Tibial nerve (tissue), 4 donors: Measurements from ENCODE around the gene DLD. TPM values are rescaled to one million over a fixed set of nuclear protein-coding genes. Genes with fewer than 3 reads are reported as not detected.

Experiments used
- DNase-seq, 2 donors: peaks; one replicate each; pipeline ENCODE4 v3.0.0-alpha.2; 2019; ENCODE audit warnings: low spot score in 2 of 2
- H3K27ac ChIP-seq, 4 donors: fragments of 200-600 bp; sonication (generic) in 3 of 4; one replicate each; pipeline ENCODE4 v1.5.1; 2017 to 2019; ENCODE audit warnings: mild to moderate bottlenecking in 1 of 4
- H3K27me3 ChIP-seq, 2 donors: fragments of 200-600 bp; sonication (generic) in 1 of 2; one replicate each; pipeline versions ENCODE4 v1.5.1 to v1.6.0; 2017 to 2019
- H3K36me3 ChIP-seq, 3 donors: fragments of 200-600 bp; sonication (generic); one replicate each; pipeline ENCODE4 v1.5.1; 2018 to 2019
- H3K4me1 ChIP-seq, 4 donors: fragments of 200-600 bp; sonication (generic) in 3 of 4; one replicate each; pipeline ENCODE4 v1.5.1; 2017 to 2019
- H3K4me3 ChIP-seq, 4 donors: fragments of 200-600 bp; sonication (generic) in 3 of 4; one replicate each; pipeline ENCODE4 v1.5.1; 2017 to 2019; ENCODE audit warnings: mild to moderate bottlenecking in 1 of 4, moderate library complexity in 1 of 4
- H3K9me3 ChIP-seq, 4 donors: fragments of 200-600 bp; sonication (generic) in 3 of 4; one replicate each; pipeline ENCODE4 v1.5.1; 2017 to 2019
- CTCF ChIP-seq, 5 experiments: fragments of 200-600 bp in 3 of 5; fragments of 450-650 bp in 2 of 5; sonication (generic) in 3 of 5; IDR thresholded peaks; one replicate each; pipeline ENCODE4 v1.5.1; 2016 to 2019; ENCODE audit warnings: antibody characterized with exemption in 5 of 5, mild to moderate bottlenecking in 3 of 5, moderate library complexity in 2 of 5
- EP300 ChIP-seq, 2 donors: sonication (generic); formaldehyde crosslinking; IDR thresholded peaks; one replicate each; pipeline ENCODE4 v1.6.1; 2017; ENCODE audit warnings: antibody characterized with exemption in 2 of 2, mild to moderate bottlenecking in 1 of 2
- POLR2A ChIP-seq, 2 donors: fragments of 450-650 bp; IDR thresholded peaks; one replicate each; pipeline ENCODE4 v1.6.1; 2017; ENCODE audit warnings: antibody characterized with exemption in 2 of 2, mild to moderate bottlenecking in 2 of 2, moderate library complexity in 2 of 2
- WGBS, 2 donors: methylation state at CpG; one replicate each; pipeline ENCODE4 v1.1.5; 2018; 5-methylcytosine and 5-hydroxymethylcytosine counted together
- total RNA-seq, 4 donors: library from RNA; depleted of rRNA; stranded (reverse); fragments of >200 nt; gene quantifications; one replicate each; pipeline ENCODE4 v1.1.0, GENCODE V29; 2016

DLD gene
- total RNA-seq, 4 donors from 2014 or later, result 43.5 to 67.3 (median 59.9) TPM

- H3K36me3 ChIP-seq, result peaks cover 0 to 59% (median 0%) of the 10 kb centered on the region in 3 donors
- H3K27ac ChIP-seq, result peak overlapping the region in 2 of 4 donors; percentile 80 to 82
- peaks cover 0 to 58% (median 30%) of the 10 kb centered on the region in 4 donors for H3K4me1 ChIP-seq
- TF ChIP-seq EP300 (IDR thresholded peaks at IDR 0.05) (no peak), CTCF (IDR thresholded peaks at IDR 0.05) (no peak), POLR2A (IDR thresholded peaks at IDR 0.05) (no peak)
- no peaks in the 10 kb centered on the region for H3K9me3 ChIP-seq
- H3K4me3 ChIP-seq, result no peak overlapping the region
- no peak for DNase-seq
- H3K27me3 ChIP-seq, result no peaks in the 10 kb centered on the region
- WGBS, 2 donors, result 92 to 93% methylated on average over 4 of the region's 4 CpGs
Measured at GRCh38 chr7:107940951-107941350, 50.0 kb downstream of the DLD start.

- no peak for DNase-seq
- Histone ChIP-seq H3K36me3 (peaks cover 0 to 63% (median 0%) of the 10 kb centered on the region in 3 donors), H3K4me1 (peaks cover 0 to 67% (median 36%) of the 10 kb centered on the region in 4 donors), H3K4me3 (no peak overlapping the region), H3K27me3 (no peaks in the 10 kb centered on the region), H3K27ac (peak overlapping the region in 1 of 4 donors; percentile 91), H3K9me3 (no peaks in the 10 kb centered on the region)
- WGBS, 2 donors, result 89 to 95% methylated on average over 4 of the region's 4 CpGs
- TF ChIP-seq POLR2A (IDR thresholded peaks at IDR 0.05) (no peak), EP300 (IDR thresholded peaks at IDR 0.05) (no peak), CTCF (IDR thresholded peaks at IDR 0.05) (no peak)
Measured at GRCh38 chr7:107943018-107943417, 52.0 kb downstream of the DLD start.

- peaks cover 0 to 60% (median 0%) of the 10 kb centered on the region in 3 donors for H3K36me3 ChIP-seq
- no peak for TF ChIP-seq POLR2A (IDR thresholded peaks at IDR 0.05)
- no peak for TF ChIP-seq EP300 (IDR thresholded peaks at IDR 0.05)
- no peak for TF ChIP-seq CTCF (IDR thresholded peaks at IDR 0.05)
- no peak overlapping the region for H3K4me3 ChIP-seq
- WGBS, 2 donors, result 67 to 86% methylated on average over 3 of the region's 3 CpGs
- peaks cover 0 to 67% (median 40%) of the 10 kb centered on the region in 4 donors for H3K4me1 ChIP-seq
- H3K27ac ChIP-seq, result peak overlapping the region; percentile 28 to 91 (median 64)
- H3K9me3 ChIP-seq, result no peaks in the 10 kb centered on the region
- no peak for DNase-seq
- H3K27me3 ChIP-seq, result no peaks in the 10 kb centered on the region
Measured at GRCh38 chr7:107944411-107945169, 53.6 kb downstream of the DLD start.

GRCh38 chr7:107945332-107945731, 54.3 kb downstream of the DLD start:
- peaks cover 0 to 56% (median 0%) of the 10 kb centered on the region in 3 donors for H3K36me3 ChIP-seq
- TF ChIP-seq EP300 (IDR thresholded peaks at IDR 0.05) (no peak), CTCF (IDR thresholded peaks at IDR 0.05) (no peak), POLR2A (IDR thresholded peaks at IDR 0.05) (no peak)
- peaks cover 0 to 66% (median 40%) of the 10 kb centered on the region in 4 donors for H3K4me1 ChIP-seq
- DNase-seq, result no peak
- no peaks in the 10 kb centered on the region for H3K9me3 ChIP-seq
- no peaks in the 10 kb centered on the region for H3K27me3 ChIP-seq
- 57% methylated on average over 2 of the region's 2 CpGs for WGBS, 2 donors
- H3K4me3 ChIP-seq, result no peak overlapping the region
- H3K27ac ChIP-seq, result peak overlapping the region; percentile 28 to 91 (median 64)

- WGBS, 2 donors, result 37 to 38% methylated on average over 2 of the region's 2 CpGs
- H3K4me1 ChIP-seq, result peaks cover 0 to 63% (median 46%) of the 10 kb centered on the region in 4 donors
- no peak for TF ChIP-seq CTCF (IDR thresholded peaks at IDR 0.05)
- no peak for TF ChIP-seq POLR2A (IDR thresholded peaks at IDR 0.05)
- TF ChIP-seq EP300 (IDR thresholded peaks at IDR 0.05), result no peak
- no peak for DNase-seq
- H3K27ac ChIP-seq, result peak overlapping the region; percentile 38 to 91 (median 64)
- peaks cover 0 to 59% (median under 1%) of the 10 kb centered on the region in 3 donors for H3K36me3 ChIP-seq
- H3K27me3 ChIP-seq, result no peaks in the 10 kb centered on the region
- no peaks in the 10 kb centered on the region for H3K9me3 ChIP-seq
- H3K4me3 ChIP-seq, result no peak overlapping the region
Measured at GRCh38 chr7:107946451-107946850, 55.5 kb downstream of the DLD start.
